Left renal cortex interstitium (tissue), 4 donors: ENCODE results near the gene ARHGAP10. TPM values are rescaled to one million over a fixed set of nuclear protein-coding genes. Genes with fewer than 3 reads are reported as not detected.

ENCODE experiments used
- DNase-seq, 4 donors: peaks; one replicate each; pipeline ENCODE4 v3.0.0-alpha.2; 2013; ENCODE audit warnings: low read depth in 4 of 4, low spot score in 2 of 4, missing footprints in 1 of 4
- polyA plus RNA-seq, 4 donors: library from polyadenylated mRNA; unstranded; fragments of 120-200 nt; gene quantifications; one replicate each; pipeline ENCODE4 v1.2.1, GENCODE V29; 2013; ENCODE audit not compliant: insufficient read length in 4 of 4

The ARHGAP10 gene, protein sequence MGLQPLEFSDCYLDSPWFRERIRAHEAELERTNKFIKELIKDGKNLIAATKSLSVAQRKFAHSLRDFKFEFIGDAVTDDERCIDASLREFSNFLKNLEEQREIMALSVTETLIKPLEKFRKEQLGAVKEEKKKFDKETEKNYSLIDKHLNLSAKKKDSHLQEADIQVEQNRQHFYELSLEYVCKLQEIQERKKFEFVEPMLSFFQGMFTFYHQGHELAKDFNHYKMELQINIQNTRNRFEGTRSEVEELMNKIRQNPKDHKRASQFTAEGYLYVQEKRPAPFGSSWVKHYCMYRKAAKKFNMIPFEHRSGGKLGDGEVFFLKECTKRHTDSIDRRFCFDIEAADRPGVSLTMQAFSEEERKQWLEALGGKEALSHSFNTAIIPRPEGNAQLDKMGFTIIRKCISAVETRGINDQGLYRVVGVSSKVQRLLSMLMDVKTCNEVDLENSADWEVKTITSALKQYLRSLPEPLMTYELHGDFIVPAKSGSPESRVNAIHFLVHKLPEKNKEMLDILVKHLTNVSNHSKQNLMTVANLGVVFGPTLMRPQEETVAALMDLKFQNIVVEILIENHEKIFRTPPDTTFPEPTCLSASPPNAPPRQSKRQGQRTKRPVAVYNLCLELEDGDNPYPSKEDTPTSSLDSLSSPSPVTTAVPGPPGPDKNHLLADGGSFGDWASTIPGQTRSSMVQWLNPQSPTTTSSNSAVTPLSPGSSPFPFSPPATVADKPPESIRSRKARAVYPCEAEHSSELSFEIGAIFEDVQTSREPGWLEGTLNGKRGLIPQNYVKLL
- polyA plus RNA-seq, result 10 to 100 TPM; 18.3 to 20.9 (median 19.5) TPM

DNA sequence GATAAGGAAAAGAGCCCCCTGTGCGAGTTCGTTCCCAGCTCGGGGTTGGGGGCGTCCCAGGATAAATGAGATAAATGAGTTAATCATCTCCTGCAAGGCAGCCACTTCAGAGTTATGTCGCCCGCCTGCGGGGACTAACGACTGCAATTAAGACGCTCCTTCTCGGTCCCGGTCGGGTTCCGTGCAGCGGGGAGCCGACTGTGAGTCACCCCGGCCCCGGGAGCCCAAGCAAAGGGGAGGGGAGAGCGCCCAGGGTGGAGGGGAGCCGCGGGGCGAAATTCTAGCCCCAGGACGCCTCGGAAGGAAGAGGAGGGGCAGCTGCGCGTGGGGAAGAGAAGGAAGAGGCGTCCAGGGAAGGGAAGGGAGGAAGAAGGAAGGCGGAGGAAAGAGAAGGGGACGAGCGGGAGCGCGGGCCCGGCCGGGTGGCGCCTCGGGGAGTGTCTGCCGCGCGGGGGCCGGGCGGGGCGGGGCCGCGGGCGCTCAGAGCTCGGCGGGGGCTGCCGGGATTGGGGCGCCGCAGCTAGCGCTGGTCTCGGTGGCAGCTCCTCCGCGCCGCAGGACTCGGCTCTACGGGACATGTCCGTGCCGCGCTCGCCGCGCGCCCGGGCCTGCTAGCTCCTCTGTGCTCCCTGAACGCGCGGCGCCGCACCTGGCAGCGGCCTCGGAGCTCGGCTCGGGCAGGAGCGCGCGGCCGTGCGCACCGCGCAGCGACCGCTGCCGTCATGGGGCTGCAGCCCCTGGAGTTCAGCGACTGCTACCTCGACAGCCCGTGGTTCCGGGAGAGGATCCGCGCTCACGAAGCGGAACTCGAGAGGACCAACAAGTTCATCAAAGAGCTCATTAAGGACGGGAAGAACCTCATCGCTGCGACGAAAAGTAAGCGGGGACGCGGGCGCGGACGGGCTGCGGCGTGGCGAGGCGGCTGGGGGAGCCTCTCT is at the start of gene ARHGAP10:
TSS of gene ARHGAP10 (plus strand) at position 509 of the 938 bp plus-strand sequence. CDS start at position 723, 214 bp downstream.
- DNase-seq, result peak in 2 of 4 donors; percentile 51 to 67

- DNase-seq, result no peak
Measured at GRCh38 chr4:147682755-147683154, 49.1 kb upstream of the ARHGAP10 start.

DNA sequence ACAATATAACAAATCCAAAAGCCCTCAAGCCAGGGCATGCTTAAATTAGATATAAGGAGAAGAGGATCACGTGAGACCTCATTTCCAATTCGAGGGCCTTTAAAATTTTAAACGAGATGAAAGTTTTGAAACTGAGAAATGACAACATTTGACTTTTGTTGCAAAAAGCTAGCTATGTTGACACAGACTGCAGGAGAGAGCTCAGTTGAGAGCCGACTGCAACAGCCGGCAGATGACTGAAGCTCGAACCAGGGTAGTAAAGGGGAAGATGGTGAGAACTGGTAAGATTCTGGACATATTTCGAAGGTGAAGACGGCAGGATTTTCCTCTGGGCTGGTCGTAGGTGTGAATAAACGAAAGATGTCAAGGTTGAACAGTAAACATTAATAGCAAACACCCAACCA is 48.7 kb upstream of the ARHGAP10 start:
- no peak for DNase-seq

GRCh38 chr4:147683717-147684700 is 47.9 kb upstream of the ARHGAP10 start, which contains the start of gene PRMT9:
TSS of gene PRMT9 (minus strand) at chr4:147684163. CDS start at chr4:147683987, 176 bp downstream.
- peak; percentile 75 to 79 (median 78) for DNase-seq

DNA sequence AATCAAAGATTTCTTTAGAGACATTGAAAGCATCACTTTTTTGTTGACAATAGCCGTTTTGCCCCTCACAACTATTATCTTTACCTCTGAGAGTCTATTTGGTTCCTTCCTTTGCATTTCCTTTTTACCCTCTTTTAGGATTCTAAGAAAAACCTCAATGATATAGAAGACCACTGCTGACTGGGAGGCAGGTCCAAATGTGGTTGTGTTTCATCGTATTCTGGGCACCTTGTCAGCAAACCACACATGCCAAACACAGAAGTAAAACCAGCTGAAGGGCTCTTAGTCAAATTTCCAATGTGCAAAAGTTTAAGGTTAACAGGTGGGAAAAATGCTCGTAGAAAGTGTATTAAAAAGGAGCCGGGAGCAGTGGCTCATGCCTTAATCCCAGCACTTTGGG is 42.8 kb upstream of the ARHGAP10 start:
- no peak for DNase-seq

GRCh38 chr4:147691820-147692219 is 40.1 kb upstream of the ARHGAP10 start:
- no peak for DNase-seq

DNA sequence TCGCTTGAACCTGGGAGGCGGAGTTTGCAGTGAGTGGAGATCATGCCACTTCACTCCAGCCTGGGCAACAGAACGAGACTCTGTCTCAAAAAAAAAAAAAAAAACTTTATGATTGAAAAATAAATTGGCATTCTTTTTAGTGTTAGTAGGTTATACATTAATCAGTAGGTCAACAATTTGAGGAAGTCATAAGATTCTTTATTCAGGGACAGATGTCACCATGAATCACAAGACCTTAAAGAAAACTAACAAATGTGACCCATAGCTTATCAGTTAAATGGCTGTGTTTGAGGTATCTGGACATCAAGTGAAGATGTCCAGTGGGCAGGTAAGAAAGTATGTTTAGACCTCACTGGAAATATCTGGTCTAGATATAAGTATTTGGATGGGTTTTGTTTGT is 38.7 kb upstream of the ARHGAP10 start:
- DNase-seq, result no peak

GRCh38 chr4:147696866-147697265 is 35.0 kb upstream of the ARHGAP10 start:
- no peak for DNase-seq

GRCh38 chr4:147704846-147705245 is 27.0 kb upstream of the ARHGAP10 start:
- no peak for DNase-seq

DNA sequence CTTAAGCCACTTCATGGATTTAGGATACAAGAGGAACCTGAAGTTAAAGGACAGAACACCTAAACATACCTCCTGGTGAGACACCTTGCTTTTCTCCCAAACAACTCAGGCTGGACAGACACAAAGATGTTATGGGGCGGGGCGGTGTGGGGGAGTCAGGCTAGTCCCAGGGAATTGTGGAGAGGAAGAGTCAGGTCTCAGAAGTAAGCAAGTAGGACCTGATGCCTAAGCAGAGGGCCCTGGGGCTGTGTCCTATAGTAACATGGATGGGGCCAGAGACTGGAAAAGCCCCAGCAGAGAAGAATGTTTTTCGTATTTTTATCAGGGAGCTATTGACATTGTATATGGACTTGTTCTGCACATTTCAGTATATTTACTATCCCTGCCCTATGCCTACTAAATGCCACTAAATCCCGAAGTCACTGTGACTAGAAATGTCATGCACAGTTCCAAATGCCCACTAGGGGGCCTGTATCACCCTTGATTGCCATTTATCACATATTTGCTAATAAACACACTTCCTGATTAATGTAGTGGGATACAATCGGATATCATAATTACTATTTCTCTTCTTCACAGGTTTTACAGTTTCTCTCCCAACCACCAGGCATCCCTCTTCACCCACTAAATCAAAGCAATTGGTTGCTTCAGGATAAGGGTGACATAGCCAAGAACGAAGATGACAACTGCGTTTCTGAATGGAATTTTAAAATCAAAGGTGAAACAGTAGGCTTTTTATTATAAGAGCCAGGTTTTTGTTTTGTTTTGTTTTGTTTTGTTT is 23.8 kb upstream of the ARHGAP10 start:
- peak in 1 of 4 donors; percentile 29 for DNase-seq

- DNase-seq, result no peak
Measured at GRCh38 chr4:147709999-147710398, 21.9 kb upstream of the ARHGAP10 start.

GRCh38 chr4:147714575-147715401 is 17.1 kb upstream of the ARHGAP10 start:
- no peak for DNase-seq

- no peak for DNase-seq
Measured at GRCh38 chr4:147717878-147718277, 14.0 kb upstream of the ARHGAP10 start.

- no peak for DNase-seq
Measured at GRCh38 chr4:147723326-147723725, 8.6 kb upstream of the ARHGAP10 start.

GRCh38 chr4:147724468-147725201 is 7.3 kb upstream of the ARHGAP10 start:
- DNase-seq, result no peak

- DNase-seq, result no peak
Measured at GRCh38 chr4:147725673-147726072, 6.2 kb upstream of the ARHGAP10 start.

- no peak for DNase-seq
Measured at GRCh38 chr4:147727476-147728028, 4.3 kb upstream of the ARHGAP10 start.
